ENCODE results near the gene PTOV1.

The PTOV1 gene

GRCh38 chr19:49845414-49845813 is 5.5 kb upstream of the PTOV1 start:
- DNase-seq, result no peak

- DNase-seq, result no peak
These were observed 4.6 kb upstream of the PTOV1 start for GRCh38 chr19:49846408-49846807.

GRCh38 chr19:49847731-49848696 is 2.9 kb upstream of the PTOV1 start:
- no peak for DNase-seq

GRCh38 chr19:49848938-49849337 is 2.0 kb upstream of the PTOV1 start:
- no peak for DNase-seq

GRCh38 chr19:49849433-49850220 is 1.3 kb upstream of the PTOV1 start:
- no peak for DNase-seq

- DNase-seq, result no peak
These were observed 805 bp upstream of the PTOV1 start for GRCh38 chr19:49850221-49850486.

- peak; percentile 70 for DNase-seq
These were observed 699 bp downstream of the PTOV1 start for GRCh38 chr19:49851456-49852259.

GRCh38 chr19:49852631-49853126 is 1.7 kb downstream of the PTOV1 start:
- DNase-seq, result no peak

GRCh38 chr19:49853852-49854377 is 3.0 kb downstream of the PTOV1 start:
- no peak for DNase-seq

- no peak for DNase-seq
These were observed 3.7 kb downstream of the PTOV1 start for GRCh38 chr19:49854378-49855263.

GRCh38 chr19:49855277-49855675 is 4.3 kb downstream of the PTOV1 start:
- DNase-seq, result no peak

GRCh38 chr19:49855676-49856573 is 5.0 kb downstream of the PTOV1 start:
- no peak for DNase-seq

GRCh38 chr19:49856574-49857021 is 5.6 kb downstream of the PTOV1 start:
- no peak for DNase-seq

GRCh38 chr19:49857061-49857837 is 6.3 kb downstream of the PTOV1 start:
- no peak for DNase-seq

GRCh38 chr19:49857838-49858087 is 6.8 kb downstream of the PTOV1 start:
- DNase-seq, result no peak

- no peak for DNase-seq
These were observed 7.4 kb downstream of the PTOV1 start for GRCh38 chr19:49858088-49858985.

GRCh38 chr19:49859682-49860335 is 8.8 kb downstream of the PTOV1 start:
- no peak for DNase-seq

- no peak for DNase-seq
These were observed 9.6 kb downstream of the PTOV1 start for GRCh38 chr19:49860336-49861102.

Data from NCI-H2171 treated with DMSO at 0.1 percent for 48 hours (cell line).